Body of pancreas (tissue), 4 donors: ENCODE data around the gene SERPINE1. TPM values are rescaled to one million over a fixed set of nuclear protein-coding genes. Genes with fewer than 3 reads are reported as not detected.

ENCODE experiments used
- ATAC-seq: fragments of 150-250 bp; one replicate; pipeline ENCODE4 v1.9.1; 2016
- DNase-seq, 4 donors: peaks; one replicate each; pipeline ENCODE4 v3.0.0-alpha.2; 2019
- H3K27ac ChIP-seq, 4 donors: fragments of 200-600 bp; sonication (generic); 1 replicate in 3 of 4; 2 replicates in 1 of 4; pipeline versions ENCODE4 v1.5.1 to v1.6.1; 2016 to 2019; ENCODE audit warnings: mild to moderate bottlenecking in 1 of 4, mixed read lengths in 1 of 4, moderate library complexity in 1 of 4
- H3K27me3 ChIP-seq, 2 donors: fragments of 200-600 bp; sonication (generic); one replicate each; pipeline ENCODE4 v1.6.0; 2016; ENCODE audit warnings: mild to moderate bottlenecking in 1 of 2
- H3K36me3 ChIP-seq, 2 donors: fragments of 200-600 bp; sonication (generic); replicated peaks in 1 of 2; 2 replicates each; pipeline ENCODE4 v1.5.1; 2016; ENCODE audit warnings: low read depth in 2 of 2; ENCODE audit not compliant: insufficient read depth in 1 of 2
- H3K4me1 ChIP-seq: fragments of 200-600 bp; sonication (generic); one replicate; pipeline ENCODE4 v1.6.0; 2016
- H3K4me3 ChIP-seq, 2 donors: fragments of 200-600 bp; sonication (generic); 1 replicate in 1 of 2; 2 replicates in 1 of 2; pipeline ENCODE4 v1.5.1; 2016 to 2019
- H3K9me3 ChIP-seq, 3 donors: fragments of 200-600 bp; sonication (generic); 1 replicate in 2 of 3; 2 replicates in 1 of 3; pipeline ENCODE4 v1.5.1; 2016
- CTCF ChIP-seq, 7 experiments: fragments of 450-650 bp in 4 of 7; fragments of 200-600 bp in 3 of 7; sonication (generic) in 3 of 7; IDR thresholded peaks; one replicate each; pipeline ENCODE4 v1.5.1; 2016 to 2019; ENCODE audit warnings: antibody characterized with exemption in 7 of 7
- POLR2A ChIP-seq, 3 donors: fragments of 450-650 bp; IDR thresholded peaks; one replicate each; pipeline ENCODE4 v1.6.1; 2016; ENCODE audit warnings: antibody characterized with exemption in 3 of 3, mild to moderate bottlenecking in 2 of 3
- WGBS, 2 donors: methylation state at CpG; one replicate each; pipeline ENCODE4 v1.1.5; 2017; 5-methylcytosine and 5-hydroxymethylcytosine counted together
- intact Hi-C: fragments of 100-400 bp; cut with DNase I; formaldehyde crosslinking; loops from one replicate; pipeline ENCODE4 v1.15.1; 2023
- total RNA-seq, 2 donors: library from RNA; depleted of rRNA; stranded (reverse); fragments of >200 nt; gene quantifications; one replicate each; pipeline ENCODE4 v1.1.0, GENCODE V29; 2016

SERPINE1 gene
- total RNA-seq, 2 donors from 2014 or later: 20.2 to 36.3 TPM

GRCh38 chr7:101122933-101123702 is 3.8 kb upstream of the SERPINE1 start:
- WGBS, 2 donors: 81 to 91% methylated on average over 10 of the region's 11 CpGs
- Histone ChIP-seq H3K9me3 (no peaks in the 10 kb centered on the region), H3K27ac (peak overlapping the region in 2 of 4 donors; percentile 54 to 59), H3K4me1 (peaks cover 15% of the 10 kb centered on the region), H3K4me3 (no peak overlapping the region), H3K36me3 (no peaks in the 10 kb centered on the region), H3K27me3 (peaks cover 0 to 17% of the 10 kb centered on the region in 2 donors)
- DNase-seq (no peak), ATAC-seq (no peak)
- no peak for TF ChIP-seq POLR2A (IDR thresholded peaks at IDR 0.05)
- no peak for TF ChIP-seq CTCF (IDR thresholded peaks at IDR 0.05)
- intact Hi-C loops: no loop called here

DNA sequence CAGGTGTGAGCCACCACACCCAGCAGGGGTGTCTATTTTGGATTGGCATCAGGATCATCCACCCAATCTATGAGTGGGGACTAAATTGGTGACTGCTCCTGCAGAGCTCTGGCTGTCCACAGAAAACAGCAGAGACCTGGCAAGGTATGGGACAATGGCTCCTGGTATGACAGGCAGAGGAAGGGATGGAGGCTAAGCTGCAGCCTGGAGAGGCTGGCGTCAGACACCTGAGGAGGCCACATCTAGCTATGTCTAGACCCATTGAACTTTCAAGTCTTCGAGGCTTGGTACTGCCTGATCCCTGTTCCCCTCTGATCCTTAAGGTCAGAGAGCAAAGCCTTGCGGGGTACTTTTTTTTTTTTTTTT is 3.2 kb upstream of the SERPINE1 start:
- H3K9me3 ChIP-seq: no peaks in the 10 kb centered on the region
- H3K4me3 ChIP-seq: no peak overlapping the region
- peaks cover 0 to 17% of the 10 kb centered on the region in 2 donors for H3K27me3 ChIP-seq
- no peak for ATAC-seq
- peaks cover 15% of the 10 kb centered on the region for H3K4me1 ChIP-seq
- intact Hi-C loops: no loop called here
- no peak overlapping the region for H3K27ac ChIP-seq
- DNase-seq: no peak
- no peaks in the 10 kb centered on the region for H3K36me3 ChIP-seq
- TF ChIP-seq CTCF (IDR thresholded peaks at IDR 0.05) (no peak), POLR2A (IDR thresholded peaks at IDR 0.05) (no peak)
- WGBS, 2 donors: 74 to 76% methylated on average over 3 of the region's 3 CpGs

DNA sequence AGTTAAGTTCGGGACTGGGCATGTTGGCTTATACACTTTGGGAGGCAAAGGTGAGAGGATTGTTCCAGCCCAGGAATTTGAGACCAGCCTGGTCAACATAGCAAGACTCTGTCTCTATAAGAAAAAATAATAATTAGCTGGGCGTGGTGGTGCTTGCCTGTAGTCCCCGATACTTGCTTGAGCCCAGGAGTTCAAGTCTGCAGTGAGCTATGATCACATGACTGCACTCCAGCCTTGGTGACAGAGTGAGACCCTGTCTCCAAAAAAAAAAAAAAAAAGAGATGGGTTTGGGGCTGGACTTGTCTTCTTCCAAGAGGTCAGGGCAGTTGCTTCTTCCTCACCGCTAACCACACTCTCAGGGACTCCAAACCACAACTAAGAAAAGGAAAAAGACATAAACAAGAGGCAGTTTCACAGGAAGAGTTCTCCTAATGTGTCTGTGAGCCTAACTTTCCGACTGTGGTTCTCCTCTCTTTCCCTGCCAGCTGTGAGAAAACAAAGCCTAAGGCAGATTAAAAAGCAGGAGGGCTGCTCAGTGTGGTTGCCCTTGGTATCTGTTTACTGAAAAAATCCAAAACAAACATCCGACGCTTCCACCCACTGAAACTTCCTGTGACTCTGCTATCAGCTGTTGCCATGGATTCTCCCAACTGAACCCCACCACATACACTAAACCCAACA is 2.4 kb upstream of the SERPINE1 start:
- WGBS, 2 donors: 40 to 48% methylated on average over 7 of the region's 7 CpGs
- Histone ChIP-seq H3K36me3 (no peaks in the 10 kb centered on the region), H3K27me3 (peaks cover 0 to 17% of the 10 kb centered on the region in 2 donors), H3K9me3 (no peaks in the 10 kb centered on the region), H3K27ac (peak overlapping the region in 2 of 4 donors; percentile 30 to 40), H3K4me1 (peaks cover 15% of the 10 kb centered on the region), H3K4me3 (no peak overlapping the region)
- DNase-seq (no peak), ATAC-seq (no peak)
- TF ChIP-seq POLR2A (IDR thresholded peaks at IDR 0.05) (no peak), CTCF (IDR thresholded peaks at IDR 0.05) (no peak)
- intact Hi-C loops: no loop called here

GRCh38 chr7:101125989-101126650 is 784 bp upstream of the SERPINE1 start:
- no peaks in the 10 kb centered on the region for H3K9me3 ChIP-seq
- H3K27ac ChIP-seq: peak overlapping the region in 2 of 4 donors; percentile 1 to 28
- peaks cover 0 to 17% of the 10 kb centered on the region in 2 donors for H3K27me3 ChIP-seq
- no peak overlapping the region for H3K4me3 ChIP-seq
- TF ChIP-seq POLR2A (IDR thresholded peaks at IDR 0.05): no peak
- TF ChIP-seq CTCF (IDR thresholded peaks at IDR 0.05): no peak
- intact Hi-C loops: no loop called here
- no peaks in the 10 kb centered on the region for H3K36me3 ChIP-seq
- ATAC-seq (peak; percentile 46), DNase-seq (peak; percentile 37 to 52 (median 46))
- peaks cover 15% of the 10 kb centered on the region for H3K4me1 ChIP-seq
- 29 to 33% methylated on average over 9 to 15 of the region's 15 CpGs for WGBS, 2 donors
